Bronchus fibroblast of lung (primary cell): ENCODE data around the gene PRSS38. TPM values are rescaled to one million over a fixed set of nuclear protein-coding genes. Genes with fewer than 3 reads are reported as not detected.

Source experiments
- total RNA-seq: library from RNA; depleted of rRNA; stranded (reverse); fragments of >200 nt; gene quantifications from 2 replicates; pipeline ENCODE4 v1.2.3, GENCODE V29; 2015

The PRSS38 gene
- total RNA-seq: not detected in 2 replicates

DNA sequence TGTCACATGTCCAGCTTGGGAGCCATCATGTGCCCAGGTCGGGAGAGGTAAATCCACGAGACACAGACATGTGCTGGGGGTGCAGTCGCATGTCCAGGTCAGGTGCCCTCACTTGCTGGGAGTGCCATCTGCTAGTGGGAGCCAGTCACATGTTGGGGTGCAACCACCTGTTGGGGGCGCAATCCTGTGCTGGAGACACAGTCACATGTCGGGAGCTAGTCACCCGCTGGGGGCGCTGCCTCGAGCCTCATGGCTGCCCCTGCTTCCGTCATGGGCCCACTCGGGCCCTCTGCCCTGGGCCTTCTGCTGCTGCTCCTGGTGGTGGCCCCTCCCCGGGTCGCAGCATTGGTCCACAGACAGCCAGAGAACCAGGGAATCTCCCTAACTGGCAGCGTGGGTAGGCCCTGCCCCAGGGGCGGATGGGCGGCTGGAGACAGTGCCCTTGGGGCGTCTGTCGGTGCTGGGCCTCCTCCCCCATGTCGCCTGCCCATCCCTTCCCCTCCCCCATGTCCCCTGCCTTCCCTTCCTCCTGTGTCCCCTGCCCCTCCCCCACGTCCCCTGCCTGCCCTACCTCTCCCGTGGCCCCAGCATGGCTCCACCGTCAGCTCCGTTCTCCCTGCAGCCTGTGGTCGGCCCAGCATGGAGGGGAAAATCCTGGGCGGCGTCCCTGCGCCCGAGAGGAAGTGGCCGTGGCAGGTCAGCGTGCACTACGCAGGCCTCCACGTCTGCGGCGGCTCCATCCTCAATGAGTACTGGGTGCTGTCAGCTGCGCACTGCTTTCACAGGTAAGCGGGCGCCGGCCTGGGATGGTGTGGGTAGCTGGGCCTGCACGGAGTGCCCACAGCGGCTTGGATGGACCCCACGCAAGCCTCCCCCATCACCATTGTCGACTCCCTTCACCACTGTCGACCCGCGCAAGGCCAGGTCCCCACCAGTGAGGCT, at the start of gene PRSS38:
TSS of gene PRSS38 (plus strand) at position 208 of the 942 bp plus-strand sequence. CDS start at position 250, 42 bp downstream.

Other genes with a start within 250 kb of the PRSS38 start
- 17.3 and 19.6 TPM in 2 replicates for gene JMJD4, start 80.4 kb upstream of the PRSS38 start, total RNA-seq
- 33.4 and 33.8 TPM in 2 replicates for gene SNAP47, start 80.2 kb upstream of the PRSS38 start, total RNA-seq
- gene WNT9A, start 132.3 kb downstream of the PRSS38 start, total RNA-seq: 0.30 and 0.50 TPM in 2 replicates
- not detected in 2 replicates for gene WNT3A, start 191.3 kb downstream of the PRSS38 start, total RNA-seq